GM12878 (cell line): ENCODE measurements around the gene PPIP5K1. TPM values are rescaled to one million over a fixed set of nuclear protein-coding genes. Genes with fewer than 3 reads are reported as not detected.

Source experiments
- ATAC-seq: fragments of 200-7000 bp; cut with Tn5 transposase; 3 replicates; pipeline ENCODE4 v1.9.1; 2020; ENCODE audit warnings: mild to moderate bottlenecking, moderate library complexity
- BruUV-seq: library from RNA; stranded (reverse); fragments of 400-500 nt; replicated peaks from 2 replicates; lab custom pipeline; 2021; lab: Mats Ljungman, UMichigan
- CTCF ChIA-PET: fragments of 300-600 bp; sonication (Branson Sonifier 250); formaldehyde crosslinking; extraction: SDS; loops from one replicate; lab custom pipeline; 2021; ENCODE audit warnings: inconsistent platforms; lab: Yijun Ruan, JAX
- POLR2A ChIA-PET: fragments of 350-600 bp; formaldehyde crosslinking; extraction: SDS; loops from one replicate; lab custom pipeline; 2021; ENCODE audit warnings: inconsistent platforms; lab: Charles Lee
- RAD21 ChIA-PET: fragments of 300-600 bp; sonication (Branson Sonifier 250); formaldehyde crosslinking; loops from one replicate; lab custom pipeline; 2023; ENCODE audit warnings: antibody characterized with exemption; ENCODE audit not compliant: unreplicated experiment; lab: Charles Lee
- SMC1A ChIA-PET: fragments of 300-600 bp; sonication (Branson Sonifier 250); formaldehyde crosslinking; loops from one replicate; lab custom pipeline; 2023; ENCODE audit not compliant: unreplicated experiment, uncharacterized antibody; lab: Charles Lee
- DNase-seq: peaks from one replicate; pipeline ENCODE4 v3.0.0-alpha.2; 2011; ENCODE audit warnings: low read depth, low spot score
- FAIRE-seq: peaks from 3 replicates; lab custom pipeline; 2011; peaks lifted over from hg19 to GRCh38; lab: Jason Lieb, UNC
- H2AFZ ChIP-seq: 2 replicates; pipeline ENCODE4 v1.6.0; 2011; ENCODE audit warnings: low read depth, low read length, control low read depth; ENCODE audit not compliant: control insufficient read depth
- H3K27ac ChIP-seq: 2 replicates; pipeline ENCODE4 v1.5.1; 2011; ENCODE audit warnings: control low read depth; ENCODE audit not compliant: control insufficient read depth, insufficient read depth
- H3K27me3 ChIP-seq, 2 experiments: replicated peaks in 1 of 2; 2 replicates each; pipeline versions ENCODE4 v1.6.0 to v1.6.1; 2011; ENCODE audit warnings: low read length in 1 of 2; ENCODE audit not compliant: control insufficient read depth in 2 of 2, insufficient read depth in 2 of 2
- H3K36me3 ChIP-seq, 2 experiments: 2 replicates each; pipeline ENCODE4 v1.5.1; 2011; ENCODE audit warnings: low read length in 1 of 2; ENCODE audit not compliant: control insufficient read depth in 2 of 2, insufficient read depth in 2 of 2
- H3K4me1 ChIP-seq: 2 replicates; pipeline ENCODE4 v1.6.1; 2011; ENCODE audit warnings: mild to moderate bottlenecking, low read length, moderate library complexity, mixed read lengths; ENCODE audit not compliant: control insufficient read depth, insufficient read depth
- H3K4me2 ChIP-seq: 2 replicates; pipeline ENCODE4 v1.6.0; 2011; ENCODE audit warnings: control low read depth; ENCODE audit not compliant: control insufficient read depth, insufficient read depth
- H3K4me3 ChIP-seq: fragments of 200-600 bp; sonication (generic); 2 replicates; pipeline ENCODE4 v1.5.1; 2016
- H3K79me2 ChIP-seq: 2 replicates; pipeline ENCODE4 v1.6.0; 2011; ENCODE audit warnings: low read length; ENCODE audit not compliant: control insufficient read depth, insufficient read depth
- H3K9ac ChIP-seq: 2 replicates; pipeline ENCODE4 v1.8.0; 2011; ENCODE audit warnings: low read length, control low read depth, mixed read lengths; ENCODE audit not compliant: control insufficient read depth, insufficient read depth
- H3K9me3 ChIP-seq: replicated peaks from 3 replicates; pipeline ENCODE4 v1.5.1; 2011; ENCODE audit warnings: mild to moderate bottlenecking, low read length; ENCODE audit not compliant: control insufficient read depth, insufficient read depth
- H4K20me1 ChIP-seq: 2 replicates; pipeline ENCODE4 v1.6.0; 2011; ENCODE audit not compliant: control insufficient read depth, insufficient read depth
- BCLAF1 ChIP-seq: fragments of 450-650 bp; IDR thresholded peaks from 2 replicates; pipeline ENCODE4 v1.6.1; 2017; ENCODE audit warnings: antibody characterized with exemption, mild to moderate bottlenecking, moderate library complexity
- CBX5 ChIP-seq: sonication (generic); IDR thresholded peaks from 2 replicates; pipeline ENCODE4 v1.6.1; 2016; ENCODE audit warnings: low read depth, moderate library complexity, mild to moderate bottlenecking, inconsistent platforms
- LARP7 ChIP-seq: fragments of 450-650 bp; IDR thresholded peaks from 2 replicates; pipeline ENCODE4 v1.6.1; 2017; ENCODE audit warnings: mild to moderate bottlenecking
- MTA3 ChIP-seq: IDR thresholded peaks from 2 replicates; pipeline ENCODE4 v1.6.1; 2012; ENCODE audit warnings: low read length, inconsistent platforms, borderline replicate concordance
- WGBS: methylation state at CpG from one replicate; pipeline ENCODE4 v1.1.6; 2016; ENCODE audit warnings: low lambda C conversion rate; ENCODE audit not compliant: insufficient replicate concordance, insufficient coverage; ENCODE audit errors: missing lambda C conversion rate; 5-methylcytosine and 5-hydroxymethylcytosine counted together
- in situ Hi-C: fragments of 300-500 bp; cut with MboI; formaldehyde crosslinking; loops from 9 replicates; pipeline ENCODE4 v1.14.3; 2018; ENCODE audit warnings: mixed read lengths
- intact Hi-C: fragments of 100-400 bp; cut with micrococcal nuclease; formaldehyde crosslinking; loops from one replicate; pipeline ENCODE4 v1.14.2; 2022; ENCODE audit not compliant: unreplicated experiment
- polyA plus RNA-seq, 11 experiments: library from polyadenylated mRNA; depleted of rRNA in 4 of 11; unstranded in 6 of 11; stranded (reverse) in 5 of 11; fragments of >200 nt; fragmentation: Nextera tagmentation in 4 of 11; fragmentation: Illumina TruSeq in 1 of 11; extraction: Ambion mirVana in 4 of 11; extraction: Trizol in 1 of 11; gene quantifications; 1 replicate in 1 of 11; 2 replicates in 10 of 11; pipeline versions ENCODE4 v1.2.1 to v1.2.3, GENCODE V29; 2011 to 2016; ENCODE audit warnings: inconsistent platforms in 2 of 11, missing spikeins in 2 of 11, low read depth in 1 of 11
- total RNA-seq, 4 experiments: library from RNA; depleted of rRNA in 3 of 4; stranded (reverse); fragments of >200 nt in 3 of 4; fragmentation: Illumina TruSeq in 1 of 4; extraction: Trizol in 1 of 4; gene quantifications; 2 replicates each; pipeline versions ENCODE4 v1.2.1 to v1.2.3, GENCODE V29; 2013 to 2021

The PPIP5K1 gene
- total and polyA plus RNA-seq, 10 of the 15 experiments (the other 5 are each of a cell fraction or from before 2014, with no cell fraction given): 2.5 to 54.4 (median 19.4) TPM

GRCh38 chr15:43545426-43545825 lies 44.6 kb downstream of the PPIP5K1 start:
- DNase-seq (no peak), FAIRE-seq (no peak), ATAC-seq (no peak)
- H3K9ac ChIP-seq: no peak overlapping the region
- intact Hi-C loops (no loop called here), in situ Hi-C loops (no loop called here)
- no peaks in the 10 kb centered on the region for H3K36me3 ChIP-seq
- H4K20me1 ChIP-seq: no peaks in the 10 kb centered on the region
- no peak for TF ChIP-seq BCLAF1
- no peak for TF ChIP-seq MTA3
- ChIA-PET SMC1A (no interaction called here), POLR2A (interaction anchor here (0.6 kb wide), 1 partner anchor 159 kb away, joined by 3 read pairs; no protein-coding TSS in a partner anchor), CTCF (no interaction called here), RAD21 (no interaction called here)
- no TSS peak for BruUV-seq
- H3K4me3 ChIP-seq: no peak overlapping the region
- no peak overlapping the region for H3K27ac ChIP-seq
- no peaks in the 10 kb centered on the region for H3K4me1 ChIP-seq
- 50% methylated on average over 1 of the region's 1 CpG for WGBS
- H3K79me2 ChIP-seq: no peaks in the 10 kb centered on the region
- H2AFZ ChIP-seq: no peak overlapping the region
- no peaks in the 10 kb centered on the region for H3K27me3 ChIP-seq
- no peak overlapping the region for H3K4me2 ChIP-seq
- no peaks in the 10 kb centered on the region for H3K9me3 ChIP-seq

- no peak for FAIRE-seq
- no peak for DNase-seq
- Histone ChIP-seq H3K27me3 (no peaks in the 10 kb centered on the region), H2AFZ (no peak overlapping the region), H3K27ac (no peak overlapping the region), H3K9me3 (no peaks in the 10 kb centered on the region), H3K36me3 (no peaks in the 10 kb centered on the region), H3K4me3 (no peak overlapping the region), H4K20me1 (no peaks in the 10 kb centered on the region), H3K79me2 (no peaks in the 10 kb centered on the region), H3K9ac (no peak overlapping the region), H3K4me2 (no peak overlapping the region), H3K4me1 (no peaks in the 10 kb centered on the region)
- no peak for TF ChIP-seq CBX5
- TF ChIP-seq LARP7: no peak
- in situ Hi-C loops (no loop called here), intact Hi-C loops (no loop called here)
- no TSS peak for BruUV-seq
- no peak for ATAC-seq
- RAD21 ChIA-PET: no interaction called here
- SMC1A ChIA-PET: no interaction called here
- POLR2A ChIA-PET: no interaction called here
- CTCF ChIA-PET: no interaction called here
Measured at GRCh38 chr15:43544266-43544665, 45.7 kb downstream of the PPIP5K1 start.
